COLO829 (cell line): ENCODE measurements around the gene METTL5.
"Not testable (repeated sequence)": the region's sequence is repeated elsewhere in the genome, so short reads cannot be mapped to it uniquely, and the experiment has no call there.

Experiments used
- DNase-seq: peaks from one replicate; pipeline ENCODE4 v3.0.0; 2012; ENCODE audit warnings: low spot score

The METTL5 gene

DNA sequence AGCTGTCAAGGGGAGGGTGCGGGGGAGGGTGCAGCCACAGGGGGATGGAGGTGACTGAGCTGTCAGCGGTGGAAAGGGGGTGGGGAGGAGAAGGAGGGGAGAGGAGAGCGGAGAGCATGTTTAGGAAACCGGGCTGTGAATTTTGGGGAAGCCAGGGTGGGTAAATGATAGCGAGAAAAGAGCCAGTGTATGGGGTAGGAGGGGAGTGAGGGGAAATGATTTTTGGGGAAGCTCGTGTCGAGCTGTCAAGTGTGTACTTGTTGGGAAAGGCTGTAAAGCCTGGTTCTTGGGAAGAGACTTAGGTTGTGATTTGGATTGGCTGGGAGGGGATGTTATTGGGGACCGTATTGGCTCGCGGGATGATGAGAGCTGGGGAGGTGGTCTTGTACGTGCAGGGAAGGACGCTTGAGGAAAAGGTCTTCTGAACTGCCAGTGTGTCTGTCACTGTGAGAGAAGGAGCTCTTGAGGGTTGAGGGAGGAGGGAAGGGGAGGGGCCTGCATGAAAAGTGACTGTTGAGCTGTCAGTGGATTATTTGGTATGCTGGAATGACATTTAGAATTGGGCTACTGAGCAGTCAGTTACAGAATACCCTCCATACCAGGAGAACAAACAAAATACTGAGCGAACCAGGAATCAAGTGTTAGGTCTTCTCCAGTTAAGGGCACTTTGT is 3.6 kb upstream of the METTL5 start:
- DNase-seq = peak; percentile 52

DNA sequence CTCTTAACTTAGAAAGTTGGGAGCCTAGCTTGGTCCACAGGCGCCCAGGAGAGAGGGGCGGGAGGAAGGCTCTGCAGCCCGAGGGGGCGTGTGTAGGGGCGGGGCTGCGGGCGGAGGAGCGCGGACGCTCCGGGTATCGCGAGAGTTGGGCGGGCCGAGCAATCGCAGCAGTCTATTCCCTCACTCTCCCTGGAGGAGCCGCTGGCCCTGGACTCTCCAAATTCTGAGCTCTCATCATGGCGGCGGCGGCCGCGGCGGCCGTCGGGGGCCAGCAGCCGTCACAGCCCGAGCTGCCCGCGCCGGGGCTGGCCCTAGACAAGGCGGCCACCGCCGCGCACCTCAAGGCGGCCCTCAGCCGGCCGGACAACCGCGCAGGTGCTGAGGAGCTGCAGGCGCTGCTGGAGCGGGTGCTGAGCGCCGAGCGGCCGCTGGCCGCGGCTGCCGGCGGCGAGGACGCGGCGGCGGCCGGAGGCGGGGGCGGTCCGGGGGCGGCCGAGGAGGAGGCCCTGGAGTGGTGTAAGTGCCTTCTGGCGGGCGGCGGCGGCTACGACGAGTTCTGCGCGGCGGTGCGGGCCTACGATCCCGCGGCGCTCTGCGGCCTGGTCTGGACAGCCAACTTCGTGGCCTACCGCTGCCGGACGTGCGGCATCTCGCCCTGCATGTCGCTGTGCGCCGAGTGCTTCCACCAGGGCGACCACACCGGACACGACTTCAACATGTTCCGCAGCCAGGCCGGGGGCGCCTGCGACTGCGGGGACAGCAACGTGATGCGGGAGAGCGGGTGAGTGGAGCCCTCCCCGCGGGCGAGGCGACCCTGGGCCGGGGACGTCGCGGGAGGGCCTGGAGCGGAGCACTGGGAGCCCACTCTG is 2.8 kb upstream of the METTL5 start, which contains the start of gene UBR3:
TSS of gene UBR3 (plus strand) at position 183 of the 869 bp plus-strand sequence. CDS start at position 237, 54 bp downstream.
- peak; percentile 96 for DNase-seq

- no peak for DNase-seq
Observed at GRCh38 chr2:169823996-169824372, 721 bp downstream of the METTL5 start.

- no peak for DNase-seq
Observed at GRCh38 chr2:169822785-169823392, 1.8 kb downstream of the METTL5 start.

- DNase-seq = no peak
Observed at GRCh38 chr2:169822036-169822435, 2.7 kb downstream of the METTL5 start.

GRCh38 chr2:169820101-169820500 is 4.6 kb downstream of the METTL5 start:
- DNase-seq = not testable (repeated sequence)

DNA sequence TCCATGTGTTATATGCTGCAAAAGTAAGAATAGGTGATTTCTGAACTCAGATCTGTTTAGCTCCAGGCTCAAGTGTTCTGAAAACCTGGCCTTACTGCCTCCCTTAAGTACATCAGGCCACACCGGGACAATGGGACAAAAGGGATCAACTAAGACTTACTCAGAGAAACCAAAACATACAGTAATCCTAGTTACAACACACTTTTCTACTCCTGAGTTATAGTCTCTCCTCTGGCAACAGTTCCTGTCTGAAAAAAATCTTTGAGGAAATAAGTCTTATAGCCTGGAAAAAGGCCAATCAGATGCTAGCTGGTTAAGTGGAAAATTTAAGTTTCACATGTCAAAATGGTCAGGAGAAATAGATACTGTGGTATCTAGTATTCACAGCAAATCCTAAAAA is 5.6 kb downstream of the METTL5 start:
- DNase-seq = no peak

GRCh38 chr2:169818241-169818640 is 6.5 kb downstream of the METTL5 start:
- DNase-seq = no peak

GRCh38 chr2:169817369-169817768 is 7.3 kb downstream of the METTL5 start:
- not testable (repeated sequence) for DNase-seq

- DNase-seq = not testable (repeated sequence)
Observed at GRCh38 chr2:169816961-169817360, 7.7 kb downstream of the METTL5 start.

- no peak for DNase-seq
Observed at GRCh38 chr2:169815849-169816248, 8.9 kb downstream of the METTL5 start.

GRCh38 chr2:169808221-169808620 is 16.5 kb downstream of the METTL5 start:
- DNase-seq = no peak

DNA sequence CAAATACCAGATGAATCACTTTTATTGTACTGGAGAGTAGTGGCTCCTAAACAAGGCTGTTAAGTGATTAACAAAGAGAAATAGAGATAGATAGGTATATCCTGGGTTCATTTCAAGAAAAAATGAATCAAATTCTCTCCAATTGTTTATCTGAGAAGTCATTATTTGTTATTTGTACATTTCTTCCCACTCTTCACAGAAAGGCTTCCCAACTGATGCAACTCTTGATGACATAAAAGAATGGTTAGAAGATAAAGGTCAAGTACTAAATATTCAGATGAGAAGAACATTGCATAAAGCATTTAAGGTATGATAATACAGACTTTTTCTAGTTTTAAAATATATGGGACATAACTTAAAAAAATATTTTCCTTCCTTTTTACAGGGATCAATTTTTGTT is 18.1 kb downstream of the METTL5 start:
- no peak for DNase-seq

GRCh38 chr2:169803480-169803879 is 21.2 kb downstream of the METTL5 start:
- DNase-seq = no peak

DNA sequence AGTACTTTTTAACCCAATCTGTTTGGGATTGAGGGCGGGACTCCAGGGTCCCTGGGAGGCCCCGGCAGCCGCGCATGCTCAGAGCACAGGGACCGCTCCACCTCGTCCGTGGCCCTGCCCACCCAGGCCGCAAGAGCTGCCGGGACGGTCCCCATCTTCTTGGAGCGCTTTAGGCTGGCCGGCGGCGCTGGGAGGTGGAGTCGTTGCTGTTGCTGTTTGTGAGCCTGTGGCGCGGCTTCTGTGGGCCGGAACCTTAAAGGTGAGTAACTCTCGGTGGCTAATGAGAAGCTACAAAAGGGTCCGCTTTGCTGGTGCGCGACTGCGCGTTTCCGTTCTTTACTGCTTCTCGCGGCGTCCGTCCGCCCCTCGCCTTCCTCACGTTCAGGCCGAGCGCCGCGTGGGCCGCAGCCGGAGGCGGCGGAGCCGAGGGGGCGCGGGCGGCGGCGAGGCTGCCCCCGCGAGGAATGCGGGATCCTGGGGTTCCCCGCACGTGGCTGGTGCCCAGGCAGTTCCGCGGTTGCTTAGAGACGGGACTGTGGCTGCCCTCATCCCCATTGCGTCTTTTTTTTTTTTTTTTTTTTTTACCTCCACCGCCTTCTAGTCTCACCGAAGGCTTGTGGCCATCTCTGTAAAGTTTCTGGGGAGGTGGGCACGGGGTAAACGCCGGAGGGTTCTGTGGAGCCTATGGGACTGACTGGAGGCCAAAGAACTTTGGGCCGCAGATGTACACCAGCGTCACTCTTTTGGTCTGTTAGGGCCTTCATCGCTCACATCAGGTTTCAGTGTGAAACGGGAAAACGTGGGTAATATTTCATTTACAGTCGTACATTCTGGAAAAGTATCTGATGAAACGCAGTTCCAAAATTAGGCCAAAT is 25.8 kb downstream of the METTL5 start, which contains the start of gene SSB:
TSS of gene SSB (plus strand) at position 154 of the 875 bp plus-strand sequence. CDS start 2,090 bp downstream, outside the sequence.
- DNase-seq = peak; percentile 76

DNA sequence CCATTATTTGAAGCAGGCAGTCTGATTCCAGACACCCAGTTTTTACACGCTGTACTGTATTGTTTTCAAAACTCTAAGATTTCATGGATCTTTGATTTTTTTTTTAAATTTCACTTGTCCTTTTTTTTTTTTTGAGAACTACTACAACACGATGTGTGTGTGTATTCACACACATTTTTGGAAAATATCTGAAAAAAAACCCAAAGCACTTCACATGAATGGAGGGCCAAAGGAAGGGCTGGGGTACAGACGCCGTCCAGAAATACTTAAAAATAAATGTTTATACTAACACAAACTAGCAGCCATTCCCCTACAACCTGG is 26.3 kb downstream of the METTL5 start:
- no peak for DNase-seq

GRCh38 chr2:169797601-169798000 is 27.1 kb downstream of the METTL5 start:
- DNase-seq = no peak

GRCh38 chr2:169796441-169796840 is 28.3 kb downstream of the METTL5 start:
- no peak for DNase-seq

- no peak for DNase-seq
Observed at GRCh38 chr2:169795181-169795580, 29.5 kb downstream of the METTL5 start.

GRCh38 chr2:169790581-169790980 is 34.1 kb downstream of the METTL5 start:
- DNase-seq = no peak

DNA sequence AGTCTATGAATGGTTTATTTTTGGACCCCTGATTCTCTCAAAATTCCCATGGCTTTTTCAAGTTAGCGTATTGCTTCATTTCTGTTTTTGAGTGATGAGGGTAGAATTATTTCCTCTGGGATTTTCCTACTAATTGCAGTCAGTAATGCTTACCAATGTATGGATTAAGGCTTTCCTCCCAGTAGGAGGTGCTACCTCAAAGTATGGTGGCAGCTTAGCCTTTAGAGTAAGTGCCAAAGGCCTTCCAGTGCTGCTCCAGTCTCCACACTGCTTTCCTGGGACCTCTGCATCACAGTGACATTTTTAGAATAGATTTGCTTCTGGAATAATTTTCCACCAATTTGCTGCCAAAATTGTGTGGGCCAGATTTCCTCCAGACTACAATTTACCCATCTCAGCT is 42.2 kb downstream of the METTL5 start:
- DNase-seq = no peak
